ENCODE results near the gene LDB2. TPM values are rescaled to one million over a fixed set of nuclear protein-coding genes. Genes with fewer than 3 reads are reported as not detected.

Gene LDB2
- total and polyA plus RNA-seq, 2 donors from 2014 or later: 26.9 to 59.9 TPM

DNA sequence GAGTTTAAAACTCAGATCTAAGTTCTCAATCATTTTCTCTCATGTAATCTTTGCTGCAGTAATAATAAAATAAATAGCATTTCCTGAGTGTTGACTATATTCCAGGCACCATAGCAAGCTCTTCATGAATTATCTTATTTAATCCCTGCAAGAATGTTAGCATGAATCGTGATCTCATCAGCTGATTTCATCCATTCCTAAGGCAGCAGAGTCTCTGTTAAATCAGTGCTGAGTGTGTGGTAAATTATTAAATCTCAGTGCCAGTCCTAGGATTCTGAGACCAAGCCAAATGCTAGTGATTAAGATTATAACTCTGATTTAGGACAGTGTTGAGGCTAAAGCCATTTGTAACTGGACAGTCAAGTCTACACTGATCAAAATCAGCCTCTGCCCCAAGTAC lies 431.9 kb downstream of the LDB2 start:
- intact Hi-C loops (cut with DNase I): no loop called here
- no peak for FAIRE-seq
- H3K27ac ChIP-seq (ENCODE audit: low read depth in 2 of 2, low read length in 2 of 2): no peak overlapping the region
- H3K9me3 ChIP-seq (ENCODE audit: control insufficient read depth in 2 of 3, insufficient read depth in 1 of 3, low read length in 3 of 3): no peaks in the 10 kb centered on the region
- TF ChIP-seq, protein P1, sequence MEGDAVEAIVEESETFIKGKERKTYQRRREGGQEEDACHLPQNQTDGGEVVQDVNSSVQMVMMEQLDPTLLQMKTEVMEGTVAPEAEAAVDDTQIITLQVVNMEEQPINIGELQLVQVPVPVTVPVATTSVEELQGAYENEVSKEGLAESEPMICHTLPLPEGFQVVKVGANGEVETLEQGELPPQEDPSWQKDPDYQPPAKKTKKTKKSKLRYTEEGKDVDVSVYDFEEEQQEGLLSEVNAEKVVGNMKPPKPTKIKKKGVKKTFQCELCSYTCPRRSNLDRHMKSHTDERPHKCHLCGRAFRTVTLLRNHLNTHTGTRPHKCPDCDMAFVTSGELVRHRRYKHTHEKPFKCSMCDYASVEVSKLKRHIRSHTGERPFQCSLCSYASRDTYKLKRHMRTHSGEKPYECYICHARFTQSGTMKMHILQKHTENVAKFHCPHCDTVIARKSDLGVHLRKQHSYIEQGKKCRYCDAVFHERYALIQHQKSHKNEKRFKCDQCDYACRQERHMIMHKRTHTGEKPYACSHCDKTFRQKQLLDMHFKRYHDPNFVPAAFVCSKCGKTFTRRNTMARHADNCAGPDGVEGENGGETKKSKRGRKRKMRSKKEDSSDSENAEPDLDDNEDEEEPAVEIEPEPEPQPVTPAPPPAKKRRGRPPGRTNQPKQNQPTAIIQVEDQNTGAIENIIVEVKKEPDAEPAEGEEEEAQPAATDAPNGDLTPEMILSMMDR (IDR thresholded peaks at IDR 0.05; ENCODE audit: borderline replicate concordance, extremely low read depth, insufficient read depth): no peak
- peaks cover 0 to 7% (median 0%) of the 10 kb centered on the region in 3 donors for H3K4me1 ChIP-seq (ENCODE audit: control insufficient read depth in 2 of 3, insufficient read depth in 2 of 3, low read depth in 1 of 3, low read length in 3 of 3)
- no peak for DNase-seq
- H3K36me3 ChIP-seq (ENCODE audit: control insufficient read depth in 2 of 3, insufficient read depth in 3 of 3, low read length in 3 of 3): no peaks in the 10 kb centered on the region
- no peaks in the 10 kb centered on the region for H3K27me3 ChIP-seq (ENCODE audit: control insufficient read depth, insufficient read depth, low read length)
- H3K9ac ChIP-seq (ENCODE audit: low read length in 3 of 3): no peak overlapping the region
- no peak overlapping the region for H3K4me3 ChIP-seq (ENCODE audit: low read length in 3 of 3)

DNA sequence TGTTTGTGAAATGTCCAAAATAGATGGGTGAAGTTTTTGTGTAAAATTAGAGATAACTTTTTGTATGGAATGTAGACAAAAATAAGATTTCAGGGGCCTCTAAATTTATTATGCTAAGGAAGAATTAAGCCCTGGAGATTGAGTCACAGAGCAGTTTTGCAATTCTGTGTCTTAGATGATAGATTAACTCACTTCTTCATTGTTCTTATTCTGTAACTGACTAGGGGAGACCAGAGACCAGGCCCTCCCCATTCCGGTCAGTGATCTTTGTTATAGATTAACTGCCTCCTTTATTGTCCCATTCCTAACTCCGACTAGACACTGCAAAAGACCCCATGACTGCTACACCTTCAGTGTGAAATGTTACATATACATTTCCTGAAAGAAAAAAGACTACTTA lies 433.8 kb downstream of the LDB2 start:
- H3K27ac ChIP-seq (ENCODE audit: low read depth in 2 of 2, low read length in 2 of 2): no peak overlapping the region
- FAIRE-seq (no peak), DNase-seq (peak in 1 of 5 donors; percentile 45)
- TF ChIP-seq, protein P1 (IDR thresholded peaks at IDR 0.05; ENCODE audit: borderline replicate concordance, extremely low read depth, insufficient read depth): no peak
- intact Hi-C loops (cut with DNase I): no loop called here
- H3K9ac ChIP-seq (ENCODE audit: low read length in 3 of 3): no peak overlapping the region
- peaks cover 0 to 7% (median 0%) of the 10 kb centered on the region in 3 donors for H3K4me1 ChIP-seq (ENCODE audit: control insufficient read depth in 2 of 3, insufficient read depth in 2 of 3, low read depth in 1 of 3, low read length in 3 of 3)
- H3K36me3 ChIP-seq (ENCODE audit: control insufficient read depth in 2 of 3, insufficient read depth in 3 of 3, low read length in 3 of 3): no peaks in the 10 kb centered on the region
- H3K9me3 ChIP-seq (ENCODE audit: control insufficient read depth in 2 of 3, insufficient read depth in 1 of 3, low read length in 3 of 3): no peaks in the 10 kb centered on the region
- H3K27me3 ChIP-seq (ENCODE audit: control insufficient read depth, insufficient read depth, low read length): no peaks in the 10 kb centered on the region
- H3K4me3 ChIP-seq (ENCODE audit: low read length in 3 of 3): no peak overlapping the region

DNA sequence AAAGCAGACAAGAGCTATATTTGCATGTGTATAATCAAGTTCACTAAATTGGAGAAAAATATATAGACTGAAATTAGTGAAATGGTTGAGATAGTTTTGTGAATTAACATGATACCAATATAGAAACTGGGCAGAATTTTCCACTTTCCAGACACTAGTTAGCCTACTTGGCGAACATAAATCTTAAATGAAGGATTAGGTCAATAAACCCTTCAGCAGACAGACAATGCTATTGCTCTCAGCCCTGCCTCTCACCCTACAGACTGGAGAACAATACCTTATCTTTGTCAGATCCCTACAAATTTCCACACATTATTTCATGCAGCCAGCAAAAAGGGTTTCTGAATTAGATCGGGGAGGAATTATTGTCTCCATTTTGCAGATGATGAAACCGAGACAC lies 435.8 kb downstream of the LDB2 start:
- H3K27me3 ChIP-seq (ENCODE audit: control insufficient read depth, insufficient read depth, low read length): no peaks in the 10 kb centered on the region
- H3K9ac ChIP-seq (ENCODE audit: low read length in 3 of 3): no peak overlapping the region
- TF ChIP-seq, protein P1 (IDR thresholded peaks at IDR 0.05; ENCODE audit: borderline replicate concordance, extremely low read depth, insufficient read depth): no peak
- H3K4me3 ChIP-seq (ENCODE audit: low read length in 3 of 3): no peak overlapping the region
- intact Hi-C loops (cut with DNase I): no loop called here
- peaks cover 0 to 7% (median 0%) of the 10 kb centered on the region in 3 donors for H3K4me1 ChIP-seq (ENCODE audit: control insufficient read depth in 2 of 3, insufficient read depth in 2 of 3, low read depth in 1 of 3, low read length in 3 of 3)
- H3K27ac ChIP-seq (ENCODE audit: low read depth in 2 of 2, low read length in 2 of 2): no peak overlapping the region
- FAIRE-seq: no peak
- no peaks in the 10 kb centered on the region for H3K9me3 ChIP-seq (ENCODE audit: control insufficient read depth in 2 of 3, insufficient read depth in 1 of 3, low read length in 3 of 3)
- DNase-seq: no peak
- H3K36me3 ChIP-seq (ENCODE audit: control insufficient read depth in 2 of 3, insufficient read depth in 3 of 3, low read length in 3 of 3): no peaks in the 10 kb centered on the region

DNA sequence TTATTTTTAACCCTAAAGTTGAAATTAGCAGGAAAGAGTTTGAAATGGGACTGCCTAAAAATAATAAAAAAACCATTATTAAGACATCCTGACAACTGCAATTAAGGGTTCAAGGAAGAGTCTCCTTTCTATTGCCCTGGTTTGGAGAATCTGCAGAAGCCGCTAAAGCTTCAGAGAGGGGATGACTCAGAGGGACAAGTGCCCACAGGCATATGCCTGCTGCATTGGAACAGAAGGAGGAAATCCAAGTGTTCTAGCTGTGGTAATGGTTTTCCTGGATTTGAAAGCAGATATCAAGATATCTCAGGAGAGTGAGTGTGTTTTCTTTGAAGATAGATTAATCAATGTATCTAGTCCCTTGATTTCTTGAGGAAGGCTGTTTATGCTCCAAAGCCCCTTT lies 437.1 kb downstream of the LDB2 start:
- intact Hi-C loops (cut with DNase I): no loop called here
- Histone ChIP-seq H3K27me3 (ENCODE audit: control insufficient read depth, insufficient read depth, low read length) (no peaks in the 10 kb centered on the region), H3K9ac (ENCODE audit: low read length in 3 of 3) (no peak overlapping the region), H3K36me3 (ENCODE audit: control insufficient read depth in 2 of 3, insufficient read depth in 3 of 3, low read length in 3 of 3) (no peaks in the 10 kb centered on the region), H3K9me3 (ENCODE audit: control insufficient read depth in 2 of 3, insufficient read depth in 1 of 3, low read length in 3 of 3) (no peaks in the 10 kb centered on the region), H3K27ac (ENCODE audit: low read depth in 2 of 2, low read length in 2 of 2) (no peak overlapping the region), H3K4me1 (ENCODE audit: control insufficient read depth in 2 of 3, insufficient read depth in 2 of 3, low read depth in 1 of 3, low read length in 3 of 3) (peaks cover 0 to 7% (median 0%) of the 10 kb centered on the region in 3 donors), H3K4me3 (ENCODE audit: low read length in 3 of 3) (no peak overlapping the region)
- TF ChIP-seq, protein P1 (IDR thresholded peaks at IDR 0.05; ENCODE audit: borderline replicate concordance, extremely low read depth, insufficient read depth): no peak
- no peak for FAIRE-seq
- DNase-seq: no peak

Data from kidney (tissue), 14 donors.